Right hindlimb (tissue), 1 donor: ENCODE data around the gene TNIK.
A peak's percentile ranks its signal among the peaks of the same experiment; 100 is the strongest.
"Not testable (repeated sequence)": the region's sequence is repeated elsewhere in the genome, so short reads cannot be mapped to it uniquely, and the experiment has no call there.

Experiments used
- DNase-seq: peaks from one replicate; pipeline ENCODE4 v3.0.0-alpha.2; 2018

The TNIK gene

GRCh38 chr3:171330938-171331337 is 129.3 kb downstream of the TNIK start:
- no peak for DNase-seq

GRCh38 chr3:171329746-171330145 is 130.5 kb downstream of the TNIK start:
- no peak for DNase-seq

- no peak for DNase-seq
Observed at GRCh38 chr3:171328419-171329082, 131.7 kb downstream of the TNIK start.

- DNase-seq = no peak
Observed at GRCh38 chr3:171327441-171328174, 132.6 kb downstream of the TNIK start.

- no peak for DNase-seq
Observed at GRCh38 chr3:171326717-171327440, 133.3 kb downstream of the TNIK start.

GRCh38 chr3:171323938-171324536 is 136.2 kb downstream of the TNIK start:
- DNase-seq = peak; percentile 55

- no peak for DNase-seq
Observed at GRCh38 chr3:171321559-171322360, 138.4 kb downstream of the TNIK start.

- DNase-seq = peak; percentile 35
Observed at GRCh38 chr3:171320750-171321558, 139.3 kb downstream of the TNIK start.

- no peak for DNase-seq
Observed at GRCh38 chr3:171317171-171317570, 143.0 kb downstream of the TNIK start.

GRCh38 chr3:171315919-171316318 is 144.3 kb downstream of the TNIK start:
- DNase-seq = no peak

- DNase-seq = no peak
Observed at GRCh38 chr3:171315101-171315500, 145.1 kb downstream of the TNIK start.

- DNase-seq = no peak
Observed at GRCh38 chr3:171314341-171314740, 145.9 kb downstream of the TNIK start.

GRCh38 chr3:171313702-171314101 is 146.5 kb downstream of the TNIK start:
- DNase-seq = no peak

- no peak for DNase-seq
Observed at GRCh38 chr3:171312741-171313140, 147.5 kb downstream of the TNIK start.

- DNase-seq = no peak
Observed at GRCh38 chr3:171311784-171312183, 148.4 kb downstream of the TNIK start.

- DNase-seq = no peak
Observed at GRCh38 chr3:171309906-171310359, 150.3 kb downstream of the TNIK start.

GRCh38 chr3:171307988-171308387 is 152.2 kb downstream of the TNIK start:
- no peak for DNase-seq

- DNase-seq = no peak
Observed at GRCh38 chr3:171307046-171307585, 153.1 kb downstream of the TNIK start.

- DNase-seq = peak; percentile 84
Observed at GRCh38 chr3:171306631-171307030, 153.6 kb downstream of the TNIK start.

- DNase-seq = not testable (repeated sequence)
Observed at GRCh38 chr3:171305823-171306222, 154.4 kb downstream of the TNIK start.

- not testable (repeated sequence) for DNase-seq
Observed at GRCh38 chr3:171304498-171304897, 155.7 kb downstream of the TNIK start.
